Stomach (tissue), 19 donors: Measurements from ENCODE around the gene RBP7. TPM values are rescaled to one million over a fixed set of nuclear protein-coding genes. Genes with fewer than 3 reads are reported as not detected.
A peak's percentile ranks its signal among the peaks of the same experiment; 100 is the strongest.

Experiments used
- DNase-seq, 2 donors: peaks; one replicate each; pipeline versions ENCODE4 v3.0.0 to v3.0.0-alpha.2; 2013 to 2019
- H3K27ac ChIP-seq, 5 donors: fragments of 200-600 bp in 4 of 5; sonication (generic) in 4 of 5; one replicate each; pipeline ENCODE4 v1.5.1; 2013 to 2019; ENCODE audit warnings: mild to moderate bottlenecking in 1 of 5, moderate library complexity in 1 of 5
- H3K27me3 ChIP-seq, 3 donors: fragments of 200-600 bp; sonication (generic); one replicate each; pipeline ENCODE4 v1.5.1; 2017 to 2019; ENCODE audit warnings: mixed run types in 1 of 3
- H3K36me3 ChIP-seq, 4 donors: fragments of 200-600 bp; sonication (generic); 1 replicate in 3 of 4; 2 replicates in 1 of 4; pipeline ENCODE4 v1.5.1; 2016 to 2019
- H3K4me1 ChIP-seq, 4 donors: fragments of 200-600 bp; sonication (generic); one replicate each; pipeline ENCODE4 v1.5.1; 2016 to 2019
- H3K4me3 ChIP-seq, 4 donors: fragments of 200-600 bp; sonication (generic) in 3 of 4; one replicate each; pipeline ENCODE4 v1.5.1; 2016 to 2019; ENCODE audit warnings: mild to moderate bottlenecking in 1 of 4
- H3K9me3 ChIP-seq, 4 donors: fragments of 200-600 bp; sonication (generic); one replicate each; pipeline ENCODE4 v1.5.1; 2016 to 2019
- EP300 ChIP-seq: sonication (generic); formaldehyde crosslinking; IDR thresholded peaks from one replicate; pipeline ENCODE4 v1.6.1; 2017; ENCODE audit warnings: antibody characterized with exemption
- POLR2A ChIP-seq, 4 donors: fragments of 450-650 bp; IDR thresholded peaks; one replicate each; pipeline ENCODE4 v1.6.1; 2016; ENCODE audit warnings: antibody characterized with exemption in 4 of 4, control low read depth in 2 of 4, mild to moderate bottlenecking in 1 of 4, moderate library complexity in 1 of 4
- POLR2AphosphoS5 ChIP-seq, 3 donors: sonication (generic); formaldehyde crosslinking; IDR thresholded peaks; one replicate each; pipeline ENCODE4 v1.6.1; 2016; ENCODE audit warnings: antibody characterized with exemption in 3 of 3
- WGBS, 5 donors: extraction: QIAGEN DNeasy Blood & Tissue Kit in 3 of 5; methylation state at CpG; one replicate each; pipeline versions ENCODE4 v1.1.5 to v1.1.7; 2013 to 2018; 5-methylcytosine and 5-hydroxymethylcytosine counted together
- intact Hi-C: fragments of 100-400 bp; cut with DNase I; formaldehyde crosslinking; loops from one replicate; pipeline ENCODE4 v1.15.1; 2023; ENCODE audit warnings: low total_unique reads
- long read RNA-seq, 10 donors: transcript quantifications; one replicate each; lab custom pipeline, GENCODE V29; 2026
- polyA plus RNA-seq, 3 donors: library from polyadenylated mRNA; stranded (reverse); fragments of 200-250 nt; gene quantifications; one replicate each; pipeline ENCODE4 v1.2.3, GENCODE V29; 2013
- total RNA-seq, 5 donors: library from RNA; depleted of rRNA; stranded (reverse); fragments of >200 nt; gene quantifications; one replicate each; pipeline versions ENCODE4 v1.1.0 to v1.2.3, GENCODE V29; 2014 to 2016
- TF ChIP-seq, protein P1 (sequence below), 7 experiments: fragments of 450-650 bp in 4 of 7; fragments of 200-600 bp in 3 of 7; sonication (generic) in 3 of 7; IDR thresholded peaks; one replicate each; pipeline ENCODE4 v1.5.1; 2016 to 2019; ENCODE audit warnings: antibody characterized with exemption in 7 of 7, control low read depth in 2 of 7, mild to moderate bottlenecking in 1 of 7
- donor health status: healthy with polysubstance abuse.
- donor health status: Bipolar disorder and iron deficiency.
- donor health status: healthy.

RBP7 gene
- total RNA-seq = 1 to 10 TPM in 2 of 5 donors, not detected in 3; 3.5 to 6.2 TPM
- polyA plus RNA-seq = 10 to 100 TPM; 16.1 to 24.8 (median 18.8) TPM
- long read RNA-seq, donor 1 = 0 reads
- long read RNA-seq, donor 2 = 0 reads
- long read RNA-seq, donor 3 = 0 reads
- long read RNA-seq, donor 4 = 0 reads
- long read RNA-seq, donor 5, partial matches to known transcripts = 0 of 3 reads
- long read RNA-seq, donor 5, other reads (novel, unspliced or antisense) = 0 of 3 reads
- long read RNA-seq, donor 6 = 0 reads
- long read RNA-seq, donor 7, partial matches to known transcripts = 0 of 2 reads
- long read RNA-seq, donor 7, other reads (novel, unspliced or antisense) = 0 of 2 reads
- long read RNA-seq, donor 8, partial matches to known transcripts = 0 of 2 reads
- long read RNA-seq, donor 8, other reads (novel, unspliced or antisense) = 0 of 2 reads
- long read RNA-seq, donor 9, partial matches to known transcripts = 0 of 4 reads
- long read RNA-seq, donor 9, other reads (novel, unspliced or antisense) = 0 of 4 reads
- long read RNA-seq, donor 10, partial matches to known transcripts = 0 of 1 reads
- long read RNA-seq, donor 10, other reads (novel, unspliced or antisense) = 0 of 1 reads

DNA sequence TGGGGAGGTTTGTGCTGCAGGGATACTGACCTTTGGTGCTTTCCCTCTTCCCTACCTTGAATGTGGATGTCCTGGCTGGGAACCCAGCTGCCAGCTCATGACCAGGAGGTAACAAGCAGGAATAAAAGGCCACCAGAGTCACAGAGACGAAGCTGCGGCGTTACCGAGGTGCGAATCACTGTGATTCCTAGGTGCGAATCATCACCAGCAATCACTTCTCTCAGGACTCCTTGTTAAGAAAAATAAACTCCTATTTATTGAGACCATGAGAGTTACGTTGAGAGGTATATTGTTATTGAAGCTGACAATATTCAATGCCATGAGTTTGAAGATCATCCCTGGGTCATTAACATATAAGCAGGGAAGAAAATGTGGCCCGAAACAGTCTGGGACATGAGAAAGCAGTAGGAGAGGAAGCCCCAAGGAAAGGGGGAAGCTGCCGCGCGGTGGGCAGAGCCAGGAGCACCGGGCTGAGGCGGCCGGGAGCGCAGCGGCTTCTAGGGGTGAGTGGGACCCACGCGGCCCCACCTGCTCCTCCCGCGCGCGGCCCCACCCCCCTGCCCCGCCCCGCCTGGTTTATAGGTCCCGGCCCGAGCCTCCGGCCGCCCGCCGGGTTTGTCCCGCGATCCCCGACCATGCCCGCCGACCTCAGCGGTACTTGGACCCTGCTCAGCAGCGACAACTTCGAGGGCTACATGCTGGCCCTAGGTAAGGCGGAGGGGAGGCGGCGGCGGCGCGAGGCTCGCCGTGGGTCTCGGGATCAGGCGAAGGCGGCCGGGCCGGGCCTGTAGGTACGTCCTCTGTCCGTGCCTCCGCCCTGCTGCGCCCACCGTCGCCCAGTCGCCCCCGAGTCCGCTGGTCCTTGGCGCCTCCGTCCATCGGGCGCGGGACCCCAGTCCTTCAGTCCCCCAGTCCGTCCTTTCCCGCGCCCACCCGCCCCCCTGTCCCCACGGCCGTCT, at the start of gene RBP7:
Gene RBP7, plus strand, starts transcription at position 605 of the 959 bp plus-strand sequence. Its CDS starts 31 bp downstream, at position 636.
- peak; percentile 26 to 57 for DNase-seq
- H3K4me3 ChIP-seq = peak within 1 kb of the TSS; percentile 54 to 77 (median 60)
- H3K27me3 ChIP-seq = peaks cover 0 to 62% (median 27%) of the 10 kb centered on the region in 3 donors
- H3K4me1 ChIP-seq = peaks cover 15 to 26% (median 18%) of the 10 kb centered on the region in 4 donors
- TF ChIP-seq POLR2A (IDR thresholded peaks at IDR 0.05) (no peak), EP300 (no peak), POLR2AphosphoS5 (IDR thresholded peaks at IDR 0.05) (no peak)
- TF ChIP-seq, protein P1, sequence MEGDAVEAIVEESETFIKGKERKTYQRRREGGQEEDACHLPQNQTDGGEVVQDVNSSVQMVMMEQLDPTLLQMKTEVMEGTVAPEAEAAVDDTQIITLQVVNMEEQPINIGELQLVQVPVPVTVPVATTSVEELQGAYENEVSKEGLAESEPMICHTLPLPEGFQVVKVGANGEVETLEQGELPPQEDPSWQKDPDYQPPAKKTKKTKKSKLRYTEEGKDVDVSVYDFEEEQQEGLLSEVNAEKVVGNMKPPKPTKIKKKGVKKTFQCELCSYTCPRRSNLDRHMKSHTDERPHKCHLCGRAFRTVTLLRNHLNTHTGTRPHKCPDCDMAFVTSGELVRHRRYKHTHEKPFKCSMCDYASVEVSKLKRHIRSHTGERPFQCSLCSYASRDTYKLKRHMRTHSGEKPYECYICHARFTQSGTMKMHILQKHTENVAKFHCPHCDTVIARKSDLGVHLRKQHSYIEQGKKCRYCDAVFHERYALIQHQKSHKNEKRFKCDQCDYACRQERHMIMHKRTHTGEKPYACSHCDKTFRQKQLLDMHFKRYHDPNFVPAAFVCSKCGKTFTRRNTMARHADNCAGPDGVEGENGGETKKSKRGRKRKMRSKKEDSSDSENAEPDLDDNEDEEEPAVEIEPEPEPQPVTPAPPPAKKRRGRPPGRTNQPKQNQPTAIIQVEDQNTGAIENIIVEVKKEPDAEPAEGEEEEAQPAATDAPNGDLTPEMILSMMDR (IDR thresholded peaks at IDR 0.05) = no peak
- H3K9me3 ChIP-seq = no peaks in the 10 kb centered on the region
- WGBS, 5 donors = 4 to 22% (median 6%) methylated on average over 15 to 71 of the region's 71 CpGs
- intact Hi-C loops = no loop called here
- H3K36me3 ChIP-seq = no peaks in the 10 kb centered on the region
- H3K27ac ChIP-seq = peak within 1 kb of the TSS in 4 of 5 donors; percentile 20 to 60 (median 36)

DNA sequence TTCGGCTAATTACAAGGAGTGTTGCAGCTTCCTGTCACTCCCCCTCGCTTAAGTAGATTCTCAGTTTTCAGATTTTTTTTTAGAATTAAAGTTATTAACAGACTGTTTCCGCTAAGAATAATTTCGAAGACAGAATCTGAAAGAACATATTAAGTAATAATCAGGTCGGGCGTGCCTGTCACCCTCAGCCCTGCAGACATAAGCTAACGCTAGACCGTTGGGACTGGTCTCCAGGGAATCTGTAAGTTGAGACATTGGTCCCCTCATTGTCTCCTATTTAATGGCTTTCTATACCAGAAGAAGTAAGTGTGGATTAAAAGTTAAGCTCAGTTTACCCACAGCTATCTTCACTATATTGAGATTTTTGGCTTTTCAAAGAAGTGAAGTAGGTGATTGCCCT, 39.3 kb upstream of the RBP7 start:
- no peaks in the 10 kb centered on the region for H3K4me1 ChIP-seq
- WGBS, 5 donors = 90 to 93% (median 92%) methylated on average over 8 of the region's 8 CpGs
- TF ChIP-seq, protein P1 (IDR thresholded peaks at IDR 0.05) = no peak
- TF ChIP-seq POLR2A (IDR thresholded peaks at IDR 0.05) = no peak
- no peak for TF ChIP-seq POLR2AphosphoS5 (IDR thresholded peaks at IDR 0.05)
- TF ChIP-seq EP300 = no peak

DNA sequence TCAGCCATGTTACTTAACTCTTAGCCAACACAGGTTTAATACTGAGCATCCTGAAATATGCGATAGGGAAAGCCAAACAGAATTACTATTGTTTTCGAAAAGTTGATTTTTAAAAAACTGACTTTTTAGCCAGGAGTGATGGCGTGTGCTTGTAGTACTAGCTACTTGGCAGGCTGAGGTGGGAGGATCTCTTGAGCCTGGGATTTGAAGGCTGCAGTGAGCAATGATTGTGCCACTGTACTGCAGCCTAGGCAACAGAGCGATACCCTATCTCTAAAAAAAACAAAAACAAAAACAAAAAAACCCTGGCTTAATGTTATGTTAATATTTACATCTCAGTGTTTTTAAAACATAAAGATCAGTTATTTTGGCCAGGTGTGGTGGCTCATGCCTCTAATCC, 37.0 kb upstream of the RBP7 start:
- TF ChIP-seq POLR2AphosphoS5 (IDR thresholded peaks at IDR 0.05) (no peak), EP300 (no peak), POLR2A (IDR thresholded peaks at IDR 0.05) (no peak)
- TF ChIP-seq, protein P1 (IDR thresholded peaks at IDR 0.05) = no peak
- Histone ChIP-seq H3K36me3 (no peaks in the 10 kb centered on the region), H3K4me1 (no peaks in the 10 kb centered on the region), H3K9me3 (no peaks in the 10 kb centered on the region), H3K4me3 (no peak overlapping the region), H3K27me3 (no peaks in the 10 kb centered on the region), H3K27ac (no peak overlapping the region)
- WGBS, 5 donors = 60 to 90% (median 88%) methylated on average over 4 of the region's 4 CpGs
- intact Hi-C loops = no loop called here
- DNase-seq = peak in 1 of 2 donors; percentile 29

More for the DNA sequence above, 39.3 kb upstream of the RBP7 start:
- intact Hi-C loops = no loop called here
- Histone ChIP-seq H3K4me3 (no peak overlapping the region), H3K27ac (no peak overlapping the region), H3K36me3 (peaks cover 0 to 4% (median 0%) of the 10 kb centered on the region in 4 donors), H3K27me3 (no peaks in the 10 kb centered on the region), H3K9me3 (no peaks in the 10 kb centered on the region)
- no peak for DNase-seq
